Neural progenitor cell (in vitro differentiated cells): ENCODE results near the gene RUNX1.

Experiments
- EZH2 ChIP-seq: fragments of 200-600 bp; sonication (generic); IDR thresholded peaks from 2 replicates; pipeline ENCODE4 v1.6.1; 2017; ENCODE audit warnings: antibody characterized with exemption, mild to moderate bottlenecking, moderate library complexity
- EZH2phosphoT487 ChIP-seq: fragments of 200-600 bp; sonication (generic); IDR thresholded peaks from 2 replicates; pipeline ENCODE4 v1.6.1; 2017; ENCODE audit warnings: antibody characterized with exemption
- TF ChIP-seq, protein P1 (sequence below): fragments of 200-600 bp; sonication (generic); IDR thresholded peaks from 2 replicates; pipeline ENCODE4 v1.5.1; 2017; ENCODE audit warnings: antibody characterized with exemption, mild to moderate bottlenecking

DNA sequence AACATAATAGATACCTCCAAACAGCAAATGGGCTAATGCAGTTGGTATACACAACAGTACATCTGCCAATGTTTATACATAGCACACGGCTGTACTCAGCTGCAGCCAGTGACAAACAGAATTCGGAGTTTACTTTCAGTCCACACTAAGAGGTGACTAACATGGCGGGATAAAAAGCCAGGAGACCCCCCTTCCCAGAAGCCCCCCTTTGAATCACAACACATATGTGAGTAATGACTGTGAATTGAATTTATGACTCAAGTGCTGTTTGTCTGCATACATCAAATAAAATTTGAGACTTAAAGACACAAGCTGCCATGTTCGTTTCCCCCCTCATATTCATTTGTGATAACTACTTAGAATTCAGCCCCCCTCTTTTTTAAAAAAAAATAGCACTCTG is 113.2 kb downstream of the RUNX1 start:
- TF ChIP-seq, protein P1, sequence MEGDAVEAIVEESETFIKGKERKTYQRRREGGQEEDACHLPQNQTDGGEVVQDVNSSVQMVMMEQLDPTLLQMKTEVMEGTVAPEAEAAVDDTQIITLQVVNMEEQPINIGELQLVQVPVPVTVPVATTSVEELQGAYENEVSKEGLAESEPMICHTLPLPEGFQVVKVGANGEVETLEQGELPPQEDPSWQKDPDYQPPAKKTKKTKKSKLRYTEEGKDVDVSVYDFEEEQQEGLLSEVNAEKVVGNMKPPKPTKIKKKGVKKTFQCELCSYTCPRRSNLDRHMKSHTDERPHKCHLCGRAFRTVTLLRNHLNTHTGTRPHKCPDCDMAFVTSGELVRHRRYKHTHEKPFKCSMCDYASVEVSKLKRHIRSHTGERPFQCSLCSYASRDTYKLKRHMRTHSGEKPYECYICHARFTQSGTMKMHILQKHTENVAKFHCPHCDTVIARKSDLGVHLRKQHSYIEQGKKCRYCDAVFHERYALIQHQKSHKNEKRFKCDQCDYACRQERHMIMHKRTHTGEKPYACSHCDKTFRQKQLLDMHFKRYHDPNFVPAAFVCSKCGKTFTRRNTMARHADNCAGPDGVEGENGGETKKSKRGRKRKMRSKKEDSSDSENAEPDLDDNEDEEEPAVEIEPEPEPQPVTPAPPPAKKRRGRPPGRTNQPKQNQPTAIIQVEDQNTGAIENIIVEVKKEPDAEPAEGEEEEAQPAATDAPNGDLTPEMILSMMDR, result no peak
- TF ChIP-seq EZH2 (no peak), EZH2phosphoT487 (no peak)
